SH-SY5Y (cell line): ENCODE data around the gene SDK1.

Experiments
- GATA2 ChIP-seq: IDR thresholded peaks from 2 replicates; pipeline ENCODE4 v1.6.1; 2011; ENCODE audit warnings: mild to moderate bottlenecking, low read depth, low read length
- GATA3 ChIP-seq: IDR thresholded peaks from 2 replicates; pipeline ENCODE4 v1.6.1; 2011; ENCODE audit warnings: low read depth, mild to moderate bottlenecking, low read length, moderate library complexity

DNA sequence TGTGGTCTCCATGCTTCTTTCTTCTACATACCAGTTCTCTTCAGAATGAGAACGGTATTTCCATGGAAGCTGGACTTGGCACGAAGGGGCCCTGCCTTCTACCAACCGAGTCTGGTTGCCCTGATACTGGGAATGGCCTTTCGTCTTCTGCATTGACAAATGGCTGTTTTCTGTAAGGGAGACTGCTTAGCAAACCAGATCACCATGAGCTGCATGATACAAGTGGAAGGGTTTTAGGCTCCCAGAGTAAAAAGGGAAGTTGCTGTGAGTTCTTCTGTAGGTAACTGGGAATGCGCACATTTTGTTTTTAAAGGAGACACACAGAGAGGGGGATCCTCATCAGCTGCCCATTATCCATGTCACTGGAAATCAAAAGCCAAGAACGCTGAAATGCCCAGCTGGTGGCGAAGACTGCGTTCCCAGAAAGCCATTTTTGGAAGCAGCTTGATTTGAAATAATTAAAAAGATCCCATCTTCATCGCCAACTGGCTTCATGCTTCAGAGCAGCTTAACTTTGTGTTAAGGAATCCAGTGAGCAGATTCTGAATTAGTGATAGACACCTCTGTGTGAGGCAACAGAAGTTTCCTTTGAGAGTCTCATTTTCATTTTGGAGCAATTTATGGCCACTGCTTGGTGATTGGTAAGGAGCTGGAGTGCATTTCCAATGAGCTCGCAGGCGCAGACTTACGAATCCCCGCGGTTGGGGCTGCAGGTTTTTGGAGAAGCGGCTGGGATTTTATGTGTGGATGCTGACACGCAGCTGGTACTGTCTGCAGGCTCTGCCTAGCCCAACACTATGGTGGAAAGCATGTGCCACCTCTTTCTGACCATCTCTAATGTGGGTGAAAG lies 708.4 kb downstream of the SDK1 start:
- TF ChIP-seq GATA2 (no peak), GATA3 (no peak)
